ENCODE measurements around the gene SPEM2. TPM values are rescaled to one million over a fixed set of nuclear protein-coding genes. Genes with fewer than 3 reads are reported as not detected.

SPEM2 gene
- total and polyA plus RNA-seq, 4 donors = not detected

DNA sequence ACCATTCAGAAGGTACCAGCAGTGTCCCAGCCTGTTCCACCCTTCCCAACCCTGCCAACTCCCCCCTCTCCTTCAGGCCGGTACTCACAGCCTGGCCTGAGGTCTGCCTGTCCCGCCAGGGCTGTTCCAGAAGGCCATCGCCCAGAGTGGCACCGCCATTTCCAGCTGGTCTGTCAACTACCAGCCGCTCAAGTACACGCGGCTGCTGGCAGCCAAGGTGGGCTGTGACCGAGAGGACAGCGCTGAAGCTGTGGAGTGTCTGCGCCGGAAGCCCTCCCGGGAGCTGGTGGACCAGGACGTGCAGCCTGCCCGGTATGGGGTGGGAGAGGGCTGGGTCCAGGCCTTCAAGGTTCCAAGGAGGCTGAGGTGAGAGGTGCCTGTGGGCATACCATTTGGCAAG, 10.6 kb upstream of the SPEM2 start:
- ATAC-seq (ENCODE audit: insufficient read depth, low FRiP score) = no peak
- WGBS, 2 donors = 83 to 87% methylated on average over 14 of the region's 14 CpGs

GRCh38 chr17:7415784-7416183, 9.6 kb upstream of the SPEM2 start:
- DNase-seq (no peak), ATAC-seq (ENCODE audit: insufficient read depth, low FRiP score) (no peak)
- peaks cover 0 to 11% (median 5%) of the 10 kb centered on the region in 4 donors for H3K36me3 ChIP-seq (ENCODE audit: control insufficient read depth in 4 of 4, insufficient read depth in 4 of 4, low read length in 4 of 4)
- 87 to 89% methylated on average over 23 of the region's 23 CpGs for WGBS, 2 donors
- H3K9me3 ChIP-seq (ENCODE audit: control insufficient read depth in 4 of 4, insufficient read depth in 3 of 4, low read length in 3 of 4) = no peaks in the 10 kb centered on the region
- peaks cover 0 to 12% (median 0%) of the 10 kb centered on the region in 5 donors for H3K4me1 ChIP-seq (ENCODE audit: control insufficient read depth in 5 of 5, insufficient read depth in 5 of 5, low read length in 5 of 5)
- no peak overlapping the region for H3K27ac ChIP-seq (ENCODE audit: low read depth in 1 of 2, low read length in 1 of 2)
- TF ChIP-seq CTCF (IDR thresholded peaks at IDR 0.05; ENCODE audit: control extremely low read depth, extremely low read depth) = no peak
- H3K9ac ChIP-seq (ENCODE audit: insufficient read depth in 1 of 2, low read length in 2 of 2) = no peak overlapping the region
- no peaks in the 10 kb centered on the region for H3K27me3 ChIP-seq (ENCODE audit: control insufficient read depth in 3 of 3, insufficient read depth in 3 of 3, low read length in 2 of 3)
- H3K4me3 ChIP-seq = no peak overlapping the region

More for the DNA sequence above, 10.6 kb upstream of the SPEM2 start:
- no peaks in the 10 kb centered on the region for H3K27me3 ChIP-seq (ENCODE audit: control insufficient read depth in 3 of 3, insufficient read depth in 3 of 3, low read length in 2 of 3)
- DNase-seq = no peak
- H3K4me1 ChIP-seq (ENCODE audit: control insufficient read depth in 5 of 5, insufficient read depth in 5 of 5, low read length in 5 of 5) = peaks cover 0 to 7% (median 0%) of the 10 kb centered on the region in 5 donors
- TF ChIP-seq CTCF (IDR thresholded peaks at IDR 0.05; ENCODE audit: control extremely low read depth, extremely low read depth) = no peak
- H3K9me3 ChIP-seq (ENCODE audit: control insufficient read depth in 4 of 4, insufficient read depth in 3 of 4, low read length in 3 of 4) = no peaks in the 10 kb centered on the region
- H3K9ac ChIP-seq (ENCODE audit: insufficient read depth in 1 of 2, low read length in 2 of 2) = no peak overlapping the region
- peaks cover 0 to 11% (median 5%) of the 10 kb centered on the region in 4 donors for H3K36me3 ChIP-seq (ENCODE audit: control insufficient read depth in 4 of 4, insufficient read depth in 4 of 4, low read length in 4 of 4)
- no peak overlapping the region for H3K27ac ChIP-seq (ENCODE audit: low read depth in 1 of 2, low read length in 1 of 2)
- no peak overlapping the region for H3K4me3 ChIP-seq

DNA sequence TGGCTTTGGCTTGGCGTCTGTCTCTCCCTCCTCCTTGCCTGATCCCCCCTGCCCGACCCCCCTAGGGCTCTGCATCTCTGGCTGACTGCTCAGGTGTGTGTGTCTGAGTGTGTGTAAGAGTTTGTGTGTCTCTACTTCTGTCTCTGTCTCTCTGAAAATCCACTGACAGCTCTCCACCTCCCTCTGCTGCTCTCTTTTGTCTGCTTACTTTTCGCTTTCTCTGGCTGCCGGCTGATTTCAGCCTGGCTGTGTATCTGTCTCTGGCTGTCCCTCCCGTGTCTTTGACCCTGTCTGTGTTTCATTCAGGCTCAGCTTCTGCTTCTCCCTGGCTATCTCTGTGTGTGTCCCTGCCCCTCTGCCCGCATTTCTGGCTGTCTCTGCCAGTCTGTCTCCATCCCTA, 9.1 kb upstream of the SPEM2 start:
- H3K4me3 ChIP-seq = no peak overlapping the region
- ATAC-seq (ENCODE audit: insufficient read depth, low FRiP score) = no peak
- H3K36me3 ChIP-seq (ENCODE audit: control insufficient read depth in 4 of 4, insufficient read depth in 4 of 4, low read length in 4 of 4) = peaks cover 0 to 11% (median 5%) of the 10 kb centered on the region in 4 donors

More for the DNA sequence above, 9.1 kb upstream of the SPEM2 start:
- DNase-seq = no peak
- H3K9me3 ChIP-seq (ENCODE audit: control insufficient read depth in 4 of 4, insufficient read depth in 3 of 4, low read length in 3 of 4) = no peaks in the 10 kb centered on the region
- TF ChIP-seq CTCF (IDR thresholded peaks at IDR 0.05; ENCODE audit: control extremely low read depth, extremely low read depth) = no peak
- peaks cover 0 to 12% (median 0%) of the 10 kb centered on the region in 5 donors for H3K4me1 ChIP-seq (ENCODE audit: control insufficient read depth in 5 of 5, insufficient read depth in 5 of 5, low read length in 5 of 5)
- WGBS, 2 donors = 81 to 91% methylated on average over 6 of the region's 6 CpGs
- H3K27ac ChIP-seq (ENCODE audit: low read depth in 1 of 2, low read length in 1 of 2) = no peak overlapping the region
- H3K9ac ChIP-seq (ENCODE audit: insufficient read depth in 1 of 2, low read length in 2 of 2) = no peak overlapping the region
- no peaks in the 10 kb centered on the region for H3K27me3 ChIP-seq (ENCODE audit: control insufficient read depth in 3 of 3, insufficient read depth in 3 of 3, low read length in 2 of 3)

Measured in lung (tissue), 12 donors.